WTC11 (cell line): ENCODE measurements around the gene ZC2HC1B. TPM values are rescaled to one million over a fixed set of nuclear protein-coding genes. Genes with fewer than 3 reads are reported as not detected.

Experiments used
- ATAC-seq: fragments of 200-7000 bp; cut with Tn5 transposase; 2 replicates; pipeline ENCODE4 v1.10.0; 2021; ENCODE audit warnings: mild to moderate bottlenecking, moderate library complexity
- CTCF ChIA-PET: fragments of 300-600 bp; sonication (Branson Sonifier 250); formaldehyde crosslinking; loops from one replicate; lab custom pipeline; 2021; ENCODE audit warnings: antibody characterized with exemption; lab: Charles Lee
- POLR2A ChIA-PET: fragments of 350-600 bp; sonication (Branson Sonifier 250); formaldehyde crosslinking; loops from one replicate; lab custom pipeline; 2021; ENCODE audit warnings: antibody characterized with exemption; lab: Charles Lee
- DNase-seq: peaks from one replicate; pipeline ENCODE4 v3.0.0; 2021; ENCODE audit warnings: low spot score
- H3K27ac Mint-ChIP-seq: 2 replicates; pipeline ENCODE4 v1.8.0; 2021; ENCODE audit warnings: mixed read lengths
- H3K27me3 Mint-ChIP-seq: 2 replicates; pipeline ENCODE4 v1.8.0; 2021; ENCODE audit warnings: low read depth, mild to moderate bottlenecking, moderate library complexity, mixed read lengths
- H3K36me3 Mint-ChIP-seq: 2 replicates; pipeline ENCODE4 v1.8.0; 2021; ENCODE audit warnings: mixed read lengths
- H3K4me1 Mint-ChIP-seq: 2 replicates; pipeline ENCODE4 v1.8.0; 2022; ENCODE audit warnings: mixed read lengths
- H3K4me3 Mint-ChIP-seq: 2 replicates; pipeline ENCODE4 v1.8.0; 2021; ENCODE audit warnings: mild to moderate bottlenecking, moderate library complexity, mixed read lengths
- H3K9me3 Mint-ChIP-seq: 2 replicates; pipeline ENCODE4 v1.8.0; 2021; ENCODE audit warnings: mixed read lengths
- AR ChIP-seq: fragments of 250-450 bp; sonication (Bioruptor Pico); IDR thresholded peaks from 2 replicates; pipeline ENCODE4 v1.9.0; 2021; ENCODE audit warnings: mild to moderate bottlenecking
- CREB1 ChIP-seq: sonication (generic); formaldehyde crosslinking; IDR thresholded peaks from 2 replicates; pipeline ENCODE4 v1.8.0; 2023; ENCODE audit warnings: mild to moderate bottlenecking, missing genetic modification reagents
- EMX1 ChIP-seq: fragments of 250-450 bp; sonication (Bioruptor Pico); IDR thresholded peaks from 2 replicates; pipeline ENCODE4 v1.8.0; 2021; ENCODE audit warnings: mild to moderate bottlenecking
- FOXJ3 ChIP-seq: sonication (generic); formaldehyde crosslinking; IDR thresholded peaks from 2 replicates; pipeline ENCODE4 v1.9.0; 2021; ENCODE audit warnings: missing genetic modification reagents, mild to moderate bottlenecking, borderline replicate concordance
- JUN ChIP-seq: sonication (generic); formaldehyde crosslinking; IDR thresholded peaks from 2 replicates; pipeline ENCODE4 v1.8.0; 2023; ENCODE audit warnings: mild to moderate bottlenecking, missing genetic modification reagents
- MYBL2 ChIP-seq: sonication (generic); formaldehyde crosslinking; IDR thresholded peaks from 2 replicates; pipeline ENCODE4 v1.8.1; 2023; ENCODE audit warnings: mild to moderate bottlenecking, moderate library complexity, missing genetic modification reagents
- NR1H2 ChIP-seq: sonication (generic); formaldehyde crosslinking; IDR thresholded peaks from 2 replicates; pipeline ENCODE4 v1.9.0; 2021; ENCODE audit warnings: mild to moderate bottlenecking, moderate library complexity, missing genetic modification reagents
- NR2C2 ChIP-seq: sonication (generic); formaldehyde crosslinking; IDR thresholded peaks from 2 replicates; pipeline ENCODE4 v1.8.0; 2022; ENCODE audit warnings: mild to moderate bottlenecking, missing genetic modification reagents
- OVOL2 ChIP-seq: fragments of 250-450 bp; sonication (Bioruptor Pico); IDR thresholded peaks from 2 replicates; pipeline ENCODE4 v1.9.0; 2021; ENCODE audit warnings: mild to moderate bottlenecking, borderline replicate concordance
- RELA ChIP-seq: sonication (generic); formaldehyde crosslinking; IDR thresholded peaks from 2 replicates; pipeline ENCODE4 v1.8.1; 2022; ENCODE audit warnings: missing genetic modification reagents, mild to moderate bottlenecking, borderline replicate concordance
- TEAD1 ChIP-seq: sonication (generic); formaldehyde crosslinking; IDR thresholded peaks from 2 replicates; pipeline ENCODE4 v1.8.0; 2022; ENCODE audit warnings: mild to moderate bottlenecking, missing genetic modification reagents
- USF1 ChIP-seq: sonication (generic); formaldehyde crosslinking; IDR thresholded peaks from 2 replicates; pipeline ENCODE4 v1.8.0; 2022; ENCODE audit warnings: mild to moderate bottlenecking, missing genetic modification reagents
- ZBTB21 ChIP-seq: sonication (generic); formaldehyde crosslinking; IDR thresholded peaks from 2 replicates; pipeline ENCODE4 v1.8.1; 2023; ENCODE audit warnings: mild to moderate bottlenecking, missing genetic modification reagents, borderline replicate concordance
- ZNF396 ChIP-seq: fragments of 250-450 bp; sonication (Bioruptor Pico); IDR thresholded peaks from 2 replicates; pipeline ENCODE4 v1.8.0; 2021; ENCODE audit warnings: mild to moderate bottlenecking, moderate library complexity, borderline replicate concordance
- total RNA-seq: library from RNA; stranded (reverse); gene quantifications from 3 replicates; pipeline ENCODE4 v1.2.3, GENCODE V29; 2021
- TF ChIP-seq, protein P1 (sequence below): sonication (generic); formaldehyde crosslinking; IDR thresholded peaks from 2 replicates; pipeline ENCODE4 v1.8.0; 2022; ENCODE audit warnings: mild to moderate bottlenecking, missing genetic modification reagents
- TF ChIP-seq, protein P2 (sequence below): fragments of 200-600 bp; IDR thresholded peaks from 2 replicates; pipeline ENCODE4 v1.8.0; 2022; ENCODE audit warnings: antibody characterized with exemption
- TF ChIP-seq, protein P3 (sequence below): fragments of 250-450 bp; sonication (Bioruptor Pico); IDR thresholded peaks from 2 replicates; pipeline ENCODE4 v1.9.0; 2021; ENCODE audit warnings: mild to moderate bottlenecking

The ZC2HC1B gene
- total RNA-seq, 1 experiment from 2014 or later: not detected

- no peak for ATAC-seq
- Mint-ChIP-seq H3K27me3 (peaks cover 27% of the 10 kb centered on the region), H3K36me3 (peaks cover 5% of the 10 kb centered on the region), H3K27ac (no peak overlapping the region)
- POLR2A ChIA-PET: interaction anchor here (0.6 kb wide), 1 partner anchor 12 kb away, joined by 4 read pairs; no protein-coding TSS in a partner anchor
- TF ChIP-seq TEAD1 (CRISPR knock-in tag) (no peak), USF1 (no peak), FOXJ3 (CRISPR knock-in tag) (no peak), OVOL2 (CRISPR knock-in tag) (no peak), JUN (CRISPR knock-in tag) (no peak), NR1H2 (no peak), NR2C2 (CRISPR knock-in tag) (no peak), ZNF396 (CRISPR knock-in tag) (no peak), CREB1 (CRISPR knock-in tag) (no peak)
- TF ChIP-seq, protein P1, sequence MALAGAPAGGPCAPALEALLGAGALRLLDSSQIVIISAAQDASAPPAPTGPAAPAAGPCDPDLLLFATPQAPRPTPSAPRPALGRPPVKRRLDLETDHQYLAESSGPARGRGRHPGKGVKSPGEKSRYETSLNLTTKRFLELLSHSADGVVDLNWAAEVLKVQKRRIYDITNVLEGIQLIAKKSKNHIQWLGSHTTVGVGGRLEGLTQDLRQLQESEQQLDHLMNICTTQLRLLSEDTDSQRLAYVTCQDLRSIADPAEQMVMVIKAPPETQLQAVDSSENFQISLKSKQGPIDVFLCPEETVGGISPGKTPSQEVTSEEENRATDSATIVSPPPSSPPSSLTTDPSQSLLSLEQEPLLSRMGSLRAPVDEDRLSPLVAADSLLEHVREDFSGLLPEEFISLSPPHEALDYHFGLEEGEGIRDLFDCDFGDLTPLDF (CRISPR knock-in tag): no peak
- TF ChIP-seq, all 79 proteins: peak for 0
- Mint-ChIP-seq H3K4me3 (no peak overlapping the region), H3K4me1 (peaks cover 47% of the 10 kb centered on the region), H3K9me3 (peaks cover 9% of the 10 kb centered on the region)
- no peak for DNase-seq
- CTCF ChIA-PET: interaction anchor here (0.6 to 4.5 kb wide), 6 partner anchors 13 to 362 kb away, joined by 3 to 45 read pairs (median 3); no protein-coding TSS in a partner anchor
These were observed 73.3 kb downstream of the ZC2HC1B start for GRCh38 chr6:143937668-143937970.

- Mint-ChIP-seq H3K4me3 (no peak overlapping the region), H3K4me1 (peaks cover 43% of the 10 kb centered on the region), H3K27me3 (peaks cover 19% of the 10 kb centered on the region), H3K9me3 (peaks cover 3% of the 10 kb centered on the region; the same call in 1 of the 2 replicates), H3K36me3 (no peaks in the 10 kb centered on the region; the same call in 1 of the 2 replicates), H3K27ac (no peak overlapping the region)
- no peak for TF ChIP-seq AR (CRISPR knock-in tag)
- TF ChIP-seq ZBTB21 (CRISPR knock-in tag): no peak
- no peak for TF ChIP-seq JUN (CRISPR knock-in tag)
- no peak for TF ChIP-seq MYBL2 (CRISPR knock-in tag)
- TF ChIP-seq, protein P2, sequence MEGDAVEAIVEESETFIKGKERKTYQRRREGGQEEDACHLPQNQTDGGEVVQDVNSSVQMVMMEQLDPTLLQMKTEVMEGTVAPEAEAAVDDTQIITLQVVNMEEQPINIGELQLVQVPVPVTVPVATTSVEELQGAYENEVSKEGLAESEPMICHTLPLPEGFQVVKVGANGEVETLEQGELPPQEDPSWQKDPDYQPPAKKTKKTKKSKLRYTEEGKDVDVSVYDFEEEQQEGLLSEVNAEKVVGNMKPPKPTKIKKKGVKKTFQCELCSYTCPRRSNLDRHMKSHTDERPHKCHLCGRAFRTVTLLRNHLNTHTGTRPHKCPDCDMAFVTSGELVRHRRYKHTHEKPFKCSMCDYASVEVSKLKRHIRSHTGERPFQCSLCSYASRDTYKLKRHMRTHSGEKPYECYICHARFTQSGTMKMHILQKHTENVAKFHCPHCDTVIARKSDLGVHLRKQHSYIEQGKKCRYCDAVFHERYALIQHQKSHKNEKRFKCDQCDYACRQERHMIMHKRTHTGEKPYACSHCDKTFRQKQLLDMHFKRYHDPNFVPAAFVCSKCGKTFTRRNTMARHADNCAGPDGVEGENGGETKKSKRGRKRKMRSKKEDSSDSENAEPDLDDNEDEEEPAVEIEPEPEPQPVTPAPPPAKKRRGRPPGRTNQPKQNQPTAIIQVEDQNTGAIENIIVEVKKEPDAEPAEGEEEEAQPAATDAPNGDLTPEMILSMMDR: no peak
- TF ChIP-seq FOXJ3 (CRISPR knock-in tag): no peak
- no peak for TF ChIP-seq USF1
- TF ChIP-seq RELA (CRISPR knock-in tag): no peak
- no peak for TF ChIP-seq EMX1 (CRISPR knock-in tag)
- TF ChIP-seq, protein P3, sequence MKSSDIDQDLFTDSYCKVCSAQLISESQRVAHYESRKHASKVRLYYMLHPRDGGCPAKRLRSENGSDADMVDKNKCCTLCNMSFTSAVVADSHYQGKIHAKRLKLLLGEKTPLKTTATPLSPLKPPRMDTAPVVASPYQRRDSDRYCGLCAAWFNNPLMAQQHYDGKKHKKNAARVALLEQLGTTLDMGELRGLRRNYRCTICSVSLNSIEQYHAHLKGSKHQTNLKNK (CRISPR knock-in tag): no peak
- CTCF ChIA-PET: interaction anchor here (0.8 to 4.5 kb wide), 12 partner anchors 19 to 364 kb away, joined by 3 to 45 read pairs (median 7); no protein-coding TSS in a partner anchor
- POLR2A ChIA-PET: no interaction called here
- DNase-seq: no peak
- no peak for ATAC-seq
These were observed 75.1 kb downstream of the ZC2HC1B start for GRCh38 chr6:143939364-143939763.
